Left lung (tissue), 10 donors: ENCODE measurements around the gene PSAP. TPM values are rescaled to one million over a fixed set of nuclear protein-coding genes. Genes with fewer than 3 reads are reported as not detected.
"Not testable (repeated sequence)": the region's sequence is repeated elsewhere in the genome, so short reads cannot be mapped to it uniquely, and the experiment has no call there.

Source experiments
- ATAC-seq: fragments of 200-7000 bp; cut with Tn5 transposase; one replicate; pipeline ENCODE4 v1.9.1; 2020; ENCODE audit warnings: moderate library complexity
- DNase-seq, 4 donors: peaks; one replicate each; pipeline ENCODE4 v3.0.0-alpha.2; 2013 to 2020
- H3K27ac ChIP-seq, 2 donors: fragments of 200-600 bp; sonication (generic) in 1 of 2; one replicate each; pipeline versions ENCODE4 v1.5.0 to v1.8.0; 2020 to 2021
- H3K27me3 ChIP-seq, 2 donors: fragments of 200-600 bp; sonication (generic) in 1 of 2; one replicate each; pipeline versions ENCODE4 v1.5.0 to v1.8.0; 2020 to 2021
- H3K36me3 ChIP-seq, 2 donors: fragments of 200-600 bp; sonication (generic) in 1 of 2; one replicate each; pipeline versions ENCODE4 v1.5.0 to v1.8.0; 2020 to 2021
- H3K4me1 ChIP-seq, 2 donors: fragments of 200-600 bp; one replicate each; pipeline ENCODE4 v1.8.0; 2021
- H3K4me3 ChIP-seq, 2 donors: fragments of 200-600 bp; sonication (generic) in 1 of 2; one replicate each; pipeline versions ENCODE4 v1.5.0 to v1.8.0; 2020 to 2021; ENCODE audit warnings: mild to moderate bottlenecking in 1 of 2
- H3K9me3 ChIP-seq, 2 donors: fragments of 200-600 bp; sonication (generic) in 1 of 2; one replicate each; pipeline versions ENCODE4 v1.5.0 to v1.8.0; 2020 to 2021
- CTCF ChIP-seq, 2 donors: fragments of 200-600 bp; sonication (generic) in 1 of 2; IDR thresholded peaks; one replicate each; pipeline versions ENCODE4 v1.5.0 to v1.8.0; 2021; ENCODE audit warnings: antibody characterized with exemption in 2 of 2
- intact Hi-C, 2 donors: fragments of 100-400 bp; cut with DNase I; formaldehyde crosslinking; loops; one replicate each; pipeline versions ENCODE4 v1.11.2 to v1.14.2; 2022
- polyA plus RNA-seq, 6 donors: library from polyadenylated mRNA; unstranded; fragments of 120-200 nt; gene quantifications; one replicate each; pipeline ENCODE4 v1.2.1, GENCODE V29; 2013; ENCODE audit not compliant: insufficient read length in 6 of 6
- total RNA-seq, 2 donors: library from RNA; stranded (reverse); fragmentation: NEBNext Ultra II Directional; extraction: Animal tissue kit (Norgen Biotek cat#: 25700); gene quantifications; one replicate each; pipeline ENCODE4 v1.2.1, GENCODE V29; 2021
- donor health status: DM: no; HTN: yes; CAD: no.
- donor health status: DM: no; HTN: no; CAD: no.

The PSAP gene
- total and polyA plus RNA-seq, 8 donors: 539 to 1,668 (median 577) TPM

- H3K4me1 ChIP-seq: peaks cover 0 to 18% of the 10 kb centered on the region in 2 donors
- no peak overlapping the region for H3K27ac ChIP-seq
- no peaks in the 10 kb centered on the region for H3K27me3 ChIP-seq
- intact Hi-C loops: no loop called here
- H3K4me3 ChIP-seq: no peak overlapping the region
- DNase-seq: peak in 1 of 4 donors; percentile 63
- H3K36me3 ChIP-seq: no peaks in the 10 kb centered on the region
- no peaks in the 10 kb centered on the region for H3K9me3 ChIP-seq
- peak; percentile 70 for ATAC-seq
- no peak for TF ChIP-seq CTCF (IDR thresholded peaks at IDR 0.05)
Measured at GRCh38 chr10:71880425-71881306, 29.6 kb upstream of the PSAP start.

- H3K27ac ChIP-seq: peak overlapping the region in 1 of 2 donors; percentile 14
- ATAC-seq: peak; percentile 67
Measured at GRCh38 chr10:71878327-71879034, 27.4 kb upstream of the PSAP start.

GRCh38 chr10:71877821-71878220 lies 26.8 kb upstream of the PSAP start:
- TF ChIP-seq CTCF (IDR thresholded peaks at IDR 0.05): no peak
- DNase-seq (no peak), ATAC-seq (no peak)
- H3K9me3 ChIP-seq: no peaks in the 10 kb centered on the region
- no peak overlapping the region for H3K4me3 ChIP-seq
- no peak overlapping the region for H3K27ac ChIP-seq
- no peaks in the 10 kb centered on the region for H3K36me3 ChIP-seq
- H3K27me3 ChIP-seq: no peaks in the 10 kb centered on the region
- peaks cover 0 to 16% of the 10 kb centered on the region in 2 donors for H3K4me1 ChIP-seq
- intact Hi-C loops: no loop called here

More at GRCh38 chr10:71878327-71879034, 27.4 kb upstream of the PSAP start:
- no peak for TF ChIP-seq CTCF (IDR thresholded peaks at IDR 0.05)
- H3K27me3 ChIP-seq: no peaks in the 10 kb centered on the region
- peak in 2 of 4 donors; percentile 62 to 86 for DNase-seq
- no peak overlapping the region for H3K4me3 ChIP-seq
- intact Hi-C loops: no loop called here
- H3K36me3 ChIP-seq: no peaks in the 10 kb centered on the region
- peaks cover 0 to 18% of the 10 kb centered on the region in 2 donors for H3K4me1 ChIP-seq
- H3K9me3 ChIP-seq: no peaks in the 10 kb centered on the region

- H3K9me3 ChIP-seq, H3K27me3 ChIP-seq, H3K27ac ChIP-seq, intact Hi-C loops, H3K4me3 ChIP-seq, DNase-seq, H3K36me3 ChIP-seq: not testable (repeated sequence)
- ATAC-seq: peak; percentile 15
- peaks cover 7 to 30% of the 10 kb centered on the region in 2 donors for H3K4me1 ChIP-seq
Measured at GRCh38 chr10:71874680-71875354, 23.8 kb upstream of the PSAP start.

- Histone ChIP-seq H3K27me3 (no peaks in the 10 kb centered on the region), H3K4me1 (peaks cover 7 to 24% of the 10 kb centered on the region in 2 donors), H3K27ac (no peak overlapping the region), H3K9me3 (no peaks in the 10 kb centered on the region), H3K36me3 (no peaks in the 10 kb centered on the region), H3K4me3 (no peak overlapping the region)
- no peak for TF ChIP-seq CTCF (IDR thresholded peaks at IDR 0.05)
- intact Hi-C loops: no loop called here
- DNase-seq (no peak), ATAC-seq (no peak)
Measured at GRCh38 chr10:71873582-71874211, 22.6 kb upstream of the PSAP start.

GRCh38 chr10:71869601-71870000 lies 18.6 kb upstream of the PSAP start:
- not testable (repeated sequence) for H3K27ac ChIP-seq, DNase-seq

More at GRCh38 chr10:71869601-71870000, 18.6 kb upstream of the PSAP start:
- H3K27me3 ChIP-seq, H3K4me3 ChIP-seq, H3K36me3 ChIP-seq, ATAC-seq, intact Hi-C loops, H3K9me3 ChIP-seq: not testable (repeated sequence)
- peaks cover 7 to 45% of the 10 kb centered on the region in 2 donors for H3K4me1 ChIP-seq
